ENCODE data around the gene OR2A2.

DNA sequence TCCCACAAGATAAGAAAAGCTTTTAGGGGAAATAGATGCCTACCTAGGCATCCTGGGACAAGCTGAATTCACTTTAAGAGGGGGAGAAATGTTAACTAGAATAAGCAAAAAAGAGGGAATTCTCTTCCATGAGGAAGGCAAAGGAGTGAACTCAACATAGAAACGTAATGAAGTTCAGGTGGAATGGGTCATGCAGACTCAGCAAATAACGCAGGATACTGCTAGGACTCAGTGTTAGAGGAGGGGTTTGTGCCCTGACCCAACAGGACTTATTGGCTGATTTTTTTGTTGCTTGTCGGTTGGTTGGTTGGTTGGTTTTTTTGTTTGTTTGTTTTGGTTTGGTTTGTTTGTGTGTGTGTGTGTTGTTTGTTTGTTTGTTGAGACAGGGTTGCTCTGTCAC, 22.9 kb downstream of the OR2A2 start:
- TF ChIP-seq, protein P1, sequence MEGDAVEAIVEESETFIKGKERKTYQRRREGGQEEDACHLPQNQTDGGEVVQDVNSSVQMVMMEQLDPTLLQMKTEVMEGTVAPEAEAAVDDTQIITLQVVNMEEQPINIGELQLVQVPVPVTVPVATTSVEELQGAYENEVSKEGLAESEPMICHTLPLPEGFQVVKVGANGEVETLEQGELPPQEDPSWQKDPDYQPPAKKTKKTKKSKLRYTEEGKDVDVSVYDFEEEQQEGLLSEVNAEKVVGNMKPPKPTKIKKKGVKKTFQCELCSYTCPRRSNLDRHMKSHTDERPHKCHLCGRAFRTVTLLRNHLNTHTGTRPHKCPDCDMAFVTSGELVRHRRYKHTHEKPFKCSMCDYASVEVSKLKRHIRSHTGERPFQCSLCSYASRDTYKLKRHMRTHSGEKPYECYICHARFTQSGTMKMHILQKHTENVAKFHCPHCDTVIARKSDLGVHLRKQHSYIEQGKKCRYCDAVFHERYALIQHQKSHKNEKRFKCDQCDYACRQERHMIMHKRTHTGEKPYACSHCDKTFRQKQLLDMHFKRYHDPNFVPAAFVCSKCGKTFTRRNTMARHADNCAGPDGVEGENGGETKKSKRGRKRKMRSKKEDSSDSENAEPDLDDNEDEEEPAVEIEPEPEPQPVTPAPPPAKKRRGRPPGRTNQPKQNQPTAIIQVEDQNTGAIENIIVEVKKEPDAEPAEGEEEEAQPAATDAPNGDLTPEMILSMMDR (IDR thresholded peaks at IDR 0.05), result no peak
- TF ChIP-seq POLR2A (IDR thresholded peaks at IDR 0.05), result no peak

All from right lobe of liver (tissue), 4 donors.